NT2/D1 (cell line): ENCODE results near the gene TSC22D2.

Source experiments
- SUZ12 ChIP-seq: IDR thresholded peaks from 2 replicates; pipeline ENCODE4 v1.6.1; 2011; ENCODE audit not compliant: insufficient read length, insufficient read depth; ENCODE audit errors: extremely low read depth
- ZNF274 ChIP-seq: IDR thresholded peaks from 2 replicates; pipeline ENCODE4 v1.6.1; 2011; ENCODE audit warnings: mild to moderate bottlenecking, low read depth, low read length

- no peak for TF ChIP-seq SUZ12
- no peak for TF ChIP-seq ZNF274
Measured at GRCh38 chr3:150511122-150511821, 103.2 kb downstream of the TSC22D2 start.
